ENCODE measurements around the gene SPECC1.
"Not testable (repeated sequence)": the region's sequence is repeated elsewhere in the genome, so short reads cannot be mapped to it uniquely, and the experiment has no call there.

The SPECC1 gene

GRCh38 chr17:20213449-20213848, 204.3 kb downstream of the SPECC1 start:
- DNase-seq, result no peak

GRCh38 chr17:20214794-20215193, 205.6 kb downstream of the SPECC1 start:
- no peak for DNase-seq

- no peak for DNase-seq
These were observed 207.1 kb downstream of the SPECC1 start for GRCh38 chr17:20216154-20216815.

- no peak for DNase-seq
These were observed 207.7 kb downstream of the SPECC1 start for GRCh38 chr17:20216853-20217252.

- DNase-seq, result no peak
These were observed 208.5 kb downstream of the SPECC1 start for GRCh38 chr17:20217677-20218076.

GRCh38 chr17:20218272-20218671, 209.1 kb downstream of the SPECC1 start:
- no peak for DNase-seq

GRCh38 chr17:20223808-20224328, 214.7 kb downstream of the SPECC1 start:
- DNase-seq, result no peak

GRCh38 chr17:20224379-20224778, 215.2 kb downstream of the SPECC1 start:
- no peak for DNase-seq

- DNase-seq, result no peak
These were observed 216.3 kb downstream of the SPECC1 start for GRCh38 chr17:20225162-20226115.

- peak; percentile 66 for DNase-seq
These were observed 217.8 kb downstream of the SPECC1 start for GRCh38 chr17:20226814-20227482.

- not testable (repeated sequence) for DNase-seq
These were observed 218.7 kb downstream of the SPECC1 start for GRCh38 chr17:20227720-20228370.

- no peak for DNase-seq
These were observed 219.3 kb downstream of the SPECC1 start for GRCh38 chr17:20228410-20228809.

- no peak for DNase-seq
These were observed 219.7 kb downstream of the SPECC1 start for GRCh38 chr17:20228860-20229259.

GRCh38 chr17:20230924-20231323, 221.8 kb downstream of the SPECC1 start:
- DNase-seq, result no peak

- no peak for DNase-seq
These were observed 223.5 kb downstream of the SPECC1 start for GRCh38 chr17:20232611-20233010.

GRCh38 chr17:20234276-20234675, 225.1 kb downstream of the SPECC1 start:
- no peak for DNase-seq

- no peak for DNase-seq
These were observed 226.6 kb downstream of the SPECC1 start for GRCh38 chr17:20235747-20236146.

GRCh38 chr17:20236578-20237227, 227.5 kb downstream of the SPECC1 start:
- DNase-seq, result no peak

- not testable (repeated sequence) for DNase-seq
These were observed 230.6 kb downstream of the SPECC1 start for GRCh38 chr17:20239776-20240175.

GRCh38 chr17:20241855-20242254, 232.7 kb downstream of the SPECC1 start:
- no peak for DNase-seq

- DNase-seq, result no peak
These were observed 233.1 kb downstream of the SPECC1 start for GRCh38 chr17:20242271-20242670.

GRCh38 chr17:20243524-20243923, 234.4 kb downstream of the SPECC1 start:
- DNase-seq, result no peak

Measured in amniotic stem cell (primary cell).